ENCODE results near the gene TRIM29.
"Not testable (repeated sequence)": the region's sequence is repeated elsewhere in the genome, so short reads cannot be mapped to it uniquely, and the experiment has no call there.

Gene TRIM29

GRCh38 chr11:120137611-120138521 is at the start of gene TRIM29:
TSS of gene TRIM29 (minus strand) at chr11:120138113. CDS start at chr11:120138031, 82 bp downstream.
- DNase-seq, result peak; percentile 38

GRCh38 chr11:120186774-120187591 is 49.1 kb upstream of the TRIM29 start:
- no peak for DNase-seq

GRCh38 chr11:120186456-120186773 is 48.5 kb upstream of the TRIM29 start:
- DNase-seq, result no peak

- DNase-seq, result no peak
Measured at GRCh38 chr11:120185706-120186455, 48.0 kb upstream of the TRIM29 start.

- DNase-seq, result no peak
Measured at GRCh38 chr11:120184946-120185705, 47.2 kb upstream of the TRIM29 start.

GRCh38 chr11:120184371-120184945 is 46.5 kb upstream of the TRIM29 start:
- DNase-seq, result no peak

GRCh38 chr11:120183701-120184141 is 45.8 kb upstream of the TRIM29 start:
- DNase-seq, result no peak

GRCh38 chr11:120182790-120183491 is 45.0 kb upstream of the TRIM29 start:
- DNase-seq, result no peak

GRCh38 chr11:120182372-120182771 is 44.5 kb upstream of the TRIM29 start:
- DNase-seq, result no peak

- no peak for DNase-seq
Measured at GRCh38 chr11:120181376-120181975, 43.6 kb upstream of the TRIM29 start.

GRCh38 chr11:120180551-120181232 is 42.8 kb upstream of the TRIM29 start:
- no peak for DNase-seq

- not testable (repeated sequence) for DNase-seq
Measured at GRCh38 chr11:120180063-120180462, 42.1 kb upstream of the TRIM29 start.

- DNase-seq, result no peak
Measured at GRCh38 chr11:120179057-120179672, 41.3 kb upstream of the TRIM29 start.

GRCh38 chr11:120178561-120179056 is 40.7 kb upstream of the TRIM29 start:
- no peak for DNase-seq

GRCh38 chr11:120174866-120175265 is 37.0 kb upstream of the TRIM29 start:
- DNase-seq, result no peak

- DNase-seq, result no peak
Measured at GRCh38 chr11:120173807-120174206, 35.9 kb upstream of the TRIM29 start.

- DNase-seq, result no peak
Measured at GRCh38 chr11:120173019-120173705, 35.2 kb upstream of the TRIM29 start.

- peak; percentile 15 for DNase-seq
Measured at GRCh38 chr11:120172054-120172911, 34.4 kb upstream of the TRIM29 start.
